Ovary (tissue), 9 donors: ENCODE results near the gene CFAP90. TPM values are rescaled to one million over a fixed set of nuclear protein-coding genes. Genes with fewer than 3 reads are reported as not detected.

ENCODE experiments used
- DNase-seq, 5 donors: peaks; one replicate each; pipeline ENCODE4 v3.0.0-alpha.2; 2019 to 2020
- H3K27ac ChIP-seq, 2 donors: fragments of 200-600 bp; one replicate each; pipeline versions ENCODE4 v1.5.1 to v1.8.0; 2019 to 2022
- H3K27me3 ChIP-seq: fragments of 200-600 bp; one replicate; pipeline ENCODE4 v1.8.0; 2022
- H3K36me3 ChIP-seq: fragments of 200-600 bp; sonication (generic); one replicate; pipeline ENCODE4 v1.5.1; 2019
- H3K4me1 ChIP-seq: one replicate; pipeline ENCODE4 v1.8.1; 2013; ENCODE audit warnings: mild to moderate bottlenecking, moderate library complexity; ENCODE audit not compliant: insufficient read depth
- H3K4me3 ChIP-seq: fragments of 200-600 bp; sonication (generic); one replicate; pipeline ENCODE4 v1.5.1; 2017
- H3K9me3 ChIP-seq, 2 donors: fragments of 200-600 bp in 1 of 2; sonication (generic) in 1 of 2; one replicate each; pipeline versions ENCODE4 v1.5.1 to v1.8.1; 2013 to 2019; ENCODE audit warnings: mild to moderate bottlenecking in 1 of 2, moderate library complexity in 1 of 2
- EP300 ChIP-seq: sonication (generic); formaldehyde crosslinking; IDR thresholded peaks from one replicate; pipeline ENCODE4 v1.6.1; 2017; ENCODE audit warnings: antibody characterized with exemption
- POLR2A ChIP-seq: fragments of 450-650 bp; IDR thresholded peaks from one replicate; pipeline ENCODE4 v1.6.1; 2017; ENCODE audit warnings: antibody characterized with exemption, mild to moderate bottlenecking, moderate library complexity
- WGBS, 3 donors: extraction: QIAGEN DNeasy Blood & Tissue Kit in 1 of 3; methylation state at CpG; one replicate each; pipeline versions ENCODE4 v1.1.5 to v1.1.7; 2013 to 2017; 5-methylcytosine and 5-hydroxymethylcytosine counted together
- intact Hi-C, 4 donors: fragments of 100-400 bp; cut with DNase I; formaldehyde crosslinking; loops; one replicate each; pipeline versions ENCODE4 v1.11.0 to v1.15.1; 2022 to 2023
- polyA plus RNA-seq, 2 donors: library from polyadenylated mRNA; stranded (reverse); fragments of 200-250 nt in 1 of 2; fragments of 350-450 nt in 1 of 2; fragmentation: Illumina TruSeq in 1 of 2; extraction: RNeasy Lipid Tissue Mini Kit (QIAGEN cat#74804) in 1 of 2; gene quantifications; one replicate each; pipeline ENCODE4 v1.2.3, GENCODE V29; 2013 to 2014
- total RNA-seq, 7 donors: library from RNA; depleted of rRNA in 2 of 7; stranded (reverse); fragments of >200 nt in 2 of 7; fragmentation: NEBNext Ultra II Directional in 3 of 7; extraction: Animal tissue kit (Norgen Biotek cat#: 25700) in 3 of 7; gene quantifications; one replicate each; pipeline versions ENCODE4 v1.1.0 to v1.2.4, GENCODE V29; 2016 to 2023
- TF ChIP-seq, protein P1 (sequence below), 3 donors: fragments of 450-650 bp in 2 of 3; fragments of 200-600 bp in 1 of 3; IDR thresholded peaks; one replicate each; pipeline versions ENCODE4 v1.5.1 to v1.8.0; 2016 to 2022; ENCODE audit warnings: antibody characterized with exemption in 3 of 3, mild to moderate bottlenecking in 1 of 3
- donor health status: DM: no; HTN: no; CAD: no; lungs with moderate emphysema.
- donor health status: DM: no; HTN: no; CAD: no.
- donor health status: Bipolar disorder and iron deficiency.
- donor health status: DM: yes; HTN: yes; CAD: no.
- donor health status: DM: no; HTN: no; CAD: no.
- donor health status: DM: yes; HTN: yes; CAD: no.

Gene CFAP90
- total and polyA plus RNA-seq, 9 donors = 0.66 to 41.2 (median 1.0) TPM

DNA sequence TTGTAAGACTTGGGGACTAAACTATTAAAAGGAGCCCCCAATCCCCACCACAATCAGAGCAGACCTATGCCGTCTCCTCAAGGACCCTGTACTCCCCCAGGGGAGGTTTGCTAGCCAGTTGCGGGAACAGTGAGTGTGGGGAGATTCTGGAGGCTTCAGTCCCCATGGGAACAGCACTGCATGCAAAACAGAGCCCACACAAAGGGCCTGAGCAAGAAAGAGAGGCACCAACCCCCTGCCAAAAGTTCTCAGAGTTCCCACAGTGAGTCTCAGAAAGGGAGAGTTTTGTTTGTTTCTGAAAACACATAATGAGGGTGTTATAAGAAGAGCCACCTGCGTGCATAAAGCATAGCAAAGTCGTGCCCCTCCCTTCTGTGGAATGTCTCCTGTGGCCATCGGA lies 56.6 kb downstream of the CFAP90 start:
- 32 to 44% (median 33%) methylated on average over 5 of the region's 5 CpGs for WGBS, 3 donors

DNA sequence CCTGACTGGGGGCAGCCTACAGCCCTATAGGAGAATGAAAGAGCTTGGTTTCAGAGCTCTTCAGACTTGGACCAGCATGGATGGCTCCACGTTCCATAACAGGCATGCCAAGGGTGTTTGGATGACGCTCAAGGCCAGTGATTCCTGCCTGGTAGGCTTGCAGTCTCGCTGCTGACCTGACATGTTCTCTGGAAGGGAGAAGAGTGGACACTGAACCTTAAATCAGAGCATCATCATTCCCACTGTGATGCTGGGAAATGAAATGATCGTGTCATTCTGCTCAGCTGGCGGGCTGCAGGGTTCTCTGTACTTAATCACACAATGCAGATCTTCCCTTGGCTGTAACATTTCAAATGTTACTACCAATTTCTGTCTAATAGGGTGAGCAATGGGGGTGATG lies 57.0 kb downstream of the CFAP90 start:
- no peak for DNase-seq
- intact Hi-C loops = no loop called here
- 43 to 64% (median 54%) methylated on average over 5 of the region's 5 CpGs for WGBS, 3 donors
- Histone ChIP-seq H3K9me3 (no peaks in the 10 kb centered on the region), H3K27me3 (no peaks in the 10 kb centered on the region), H3K4me3 (no peak overlapping the region), H3K36me3 (no peaks in the 10 kb centered on the region), H3K27ac (no peak overlapping the region), H3K4me1 (no peaks in the 10 kb centered on the region)
- TF ChIP-seq POLR2A = no peak
- TF ChIP-seq, protein P1, sequence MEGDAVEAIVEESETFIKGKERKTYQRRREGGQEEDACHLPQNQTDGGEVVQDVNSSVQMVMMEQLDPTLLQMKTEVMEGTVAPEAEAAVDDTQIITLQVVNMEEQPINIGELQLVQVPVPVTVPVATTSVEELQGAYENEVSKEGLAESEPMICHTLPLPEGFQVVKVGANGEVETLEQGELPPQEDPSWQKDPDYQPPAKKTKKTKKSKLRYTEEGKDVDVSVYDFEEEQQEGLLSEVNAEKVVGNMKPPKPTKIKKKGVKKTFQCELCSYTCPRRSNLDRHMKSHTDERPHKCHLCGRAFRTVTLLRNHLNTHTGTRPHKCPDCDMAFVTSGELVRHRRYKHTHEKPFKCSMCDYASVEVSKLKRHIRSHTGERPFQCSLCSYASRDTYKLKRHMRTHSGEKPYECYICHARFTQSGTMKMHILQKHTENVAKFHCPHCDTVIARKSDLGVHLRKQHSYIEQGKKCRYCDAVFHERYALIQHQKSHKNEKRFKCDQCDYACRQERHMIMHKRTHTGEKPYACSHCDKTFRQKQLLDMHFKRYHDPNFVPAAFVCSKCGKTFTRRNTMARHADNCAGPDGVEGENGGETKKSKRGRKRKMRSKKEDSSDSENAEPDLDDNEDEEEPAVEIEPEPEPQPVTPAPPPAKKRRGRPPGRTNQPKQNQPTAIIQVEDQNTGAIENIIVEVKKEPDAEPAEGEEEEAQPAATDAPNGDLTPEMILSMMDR (IDR thresholded peaks at IDR 0.05) = no peak
- TF ChIP-seq EP300 = no peak

More for the DNA sequence above, 56.6 kb downstream of the CFAP90 start:
- H3K36me3 ChIP-seq = no peaks in the 10 kb centered on the region
- no peak for DNase-seq
- H3K4me1 ChIP-seq = no peaks in the 10 kb centered on the region
- H3K9me3 ChIP-seq = no peaks in the 10 kb centered on the region
- H3K27me3 ChIP-seq = no peaks in the 10 kb centered on the region
- intact Hi-C loops = no loop called here
- no peak overlapping the region for H3K4me3 ChIP-seq
- H3K27ac ChIP-seq = no peak overlapping the region
- TF ChIP-seq, protein P1 (IDR thresholded peaks at IDR 0.05) = no peak
- TF ChIP-seq POLR2A (no peak), EP300 (no peak)

DNA sequence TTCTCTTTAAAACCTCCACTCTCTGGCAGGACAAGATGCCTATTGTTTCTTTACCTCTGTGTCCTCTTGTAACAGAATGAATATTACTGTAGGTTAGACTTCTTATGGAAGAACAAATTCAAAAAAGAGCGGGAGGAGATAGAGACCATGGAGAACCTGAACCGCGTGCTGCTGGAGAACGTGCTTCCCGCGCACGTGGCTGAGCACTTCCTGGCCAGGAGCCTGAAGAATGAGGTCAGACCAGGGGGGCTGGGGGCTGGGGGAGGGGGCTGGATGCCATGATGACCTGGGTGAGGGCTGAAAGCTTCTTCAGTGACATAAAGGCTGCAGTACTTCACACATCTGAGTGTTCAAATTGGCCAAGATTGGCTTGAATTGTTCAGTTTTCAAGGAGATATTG lies 61.4 kb downstream of the CFAP90 start:
- intact Hi-C loops = no loop called here
- no peak for TF ChIP-seq EP300
- TF ChIP-seq POLR2A = no peak
- no peaks in the 10 kb centered on the region for H3K36me3 ChIP-seq

DNA sequence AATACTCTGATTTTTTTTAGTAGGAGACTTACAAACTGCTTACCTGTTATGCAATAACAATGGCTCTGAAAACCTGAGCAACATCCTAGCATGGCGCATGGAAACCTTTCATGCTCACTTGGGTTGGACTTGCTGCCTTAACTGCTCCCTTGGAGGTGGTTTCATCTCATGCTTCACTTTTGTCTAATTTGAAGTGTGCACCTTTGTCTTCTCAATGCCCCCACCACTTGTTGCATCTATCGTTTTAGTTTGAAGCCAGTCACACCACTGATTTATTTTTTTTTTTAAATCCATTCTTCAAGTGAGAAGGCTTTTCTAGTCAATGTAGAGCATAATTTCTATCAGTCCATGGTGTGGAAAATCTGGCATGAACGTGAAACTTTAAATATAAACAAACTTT lies 63.2 kb downstream of the CFAP90 start:
- H3K4me3 ChIP-seq = no peak overlapping the region
- no peaks in the 10 kb centered on the region for H3K36me3 ChIP-seq
- no peaks in the 10 kb centered on the region for H3K9me3 ChIP-seq
- WGBS, 3 donors = 69 to 87% (median 69%) methylated on average over 3 of the region's 3 CpGs
- H3K4me1 ChIP-seq = no peaks in the 10 kb centered on the region
- TF ChIP-seq, protein P1 (IDR thresholded peaks at IDR 0.05) = no peak
- TF ChIP-seq EP300 = no peak
- no peak for TF ChIP-seq POLR2A
- no peak overlapping the region for H3K27ac ChIP-seq
- no peaks in the 10 kb centered on the region for H3K27me3 ChIP-seq
- intact Hi-C loops = no loop called here
- no peak for DNase-seq

More for the DNA sequence above, 61.4 kb downstream of the CFAP90 start:
- Histone ChIP-seq H3K27ac (no peak overlapping the region), H3K4me1 (no peaks in the 10 kb centered on the region), H3K4me3 (no peak overlapping the region), H3K9me3 (no peaks in the 10 kb centered on the region), H3K27me3 (no peaks in the 10 kb centered on the region)
- WGBS, 3 donors = 87 to 90% (median 88%) methylated on average over 7 of the region's 7 CpGs
- no peak for DNase-seq

DNA sequence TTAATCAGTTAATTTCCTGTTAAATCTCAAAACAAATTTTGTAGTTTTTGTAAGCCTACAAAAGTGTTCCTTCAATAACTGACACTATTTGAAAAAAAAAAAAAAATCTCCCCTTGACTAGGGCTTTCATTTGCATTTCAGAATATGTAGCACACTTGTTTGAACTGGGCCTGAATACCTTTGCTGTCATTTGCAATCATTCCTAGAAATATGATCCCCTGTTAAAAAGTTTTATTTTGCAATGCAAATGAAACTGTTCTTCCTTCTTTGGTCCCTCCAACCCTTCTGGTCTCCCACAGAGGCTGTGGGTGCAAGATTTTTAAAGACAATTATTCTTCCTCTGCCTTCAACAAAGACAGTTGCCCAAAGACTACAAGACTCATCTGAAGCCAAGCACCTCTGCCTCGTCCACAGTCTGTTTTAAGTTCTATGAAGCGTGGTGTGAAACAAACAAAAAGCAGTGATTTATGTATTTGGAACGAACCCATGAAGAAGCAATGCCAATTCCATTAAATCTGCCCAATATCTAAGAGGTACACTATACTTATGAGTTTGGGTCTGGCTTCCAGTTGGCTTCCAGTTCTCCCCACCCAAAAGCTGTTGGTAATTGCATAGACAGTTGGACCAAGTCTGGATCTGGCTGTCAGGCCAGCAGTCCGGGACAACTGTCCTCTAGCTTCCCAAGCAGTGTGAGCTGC lies 66.1 kb downstream of the CFAP90 start:
- Histone ChIP-seq H3K27me3 (no peaks in the 10 kb centered on the region), H3K4me3 (no peak overlapping the region), H3K27ac (no peak overlapping the region), H3K4me1 (no peaks in the 10 kb centered on the region), H3K9me3 (no peaks in the 10 kb centered on the region), H3K36me3 (no peaks in the 10 kb centered on the region)
- no peak for DNase-seq
- no peak for TF ChIP-seq POLR2A
- no peak for TF ChIP-seq EP300
- TF ChIP-seq, protein P1 (IDR thresholded peaks at IDR 0.05) = no peak
- WGBS, 3 donors = 55 to 78% (median 61%) methylated on average over 4 of the region's 4 CpGs
- intact Hi-C loops = no loop called here
